Stimulated activated CD4-positive, alpha-beta T cell treated with anti-CD3 and anti-CD28 coated beads, Interleukin-15, amount 100 ng/mL, for 48 hours (primary cell): ENCODE data around the gene SH3GLB2.
"Not testable (repeated sequence)": the region's sequence is repeated elsewhere in the genome, so short reads cannot be mapped to it uniquely, and the experiment has no call there.

Experiments
- DNase-seq, 2 donors: peaks; one replicate each; pipeline ENCODE4 v3.0.0-alpha.2; 2020; ENCODE audit warnings: low read depth in 2 of 2

SH3GLB2 gene

DNA sequence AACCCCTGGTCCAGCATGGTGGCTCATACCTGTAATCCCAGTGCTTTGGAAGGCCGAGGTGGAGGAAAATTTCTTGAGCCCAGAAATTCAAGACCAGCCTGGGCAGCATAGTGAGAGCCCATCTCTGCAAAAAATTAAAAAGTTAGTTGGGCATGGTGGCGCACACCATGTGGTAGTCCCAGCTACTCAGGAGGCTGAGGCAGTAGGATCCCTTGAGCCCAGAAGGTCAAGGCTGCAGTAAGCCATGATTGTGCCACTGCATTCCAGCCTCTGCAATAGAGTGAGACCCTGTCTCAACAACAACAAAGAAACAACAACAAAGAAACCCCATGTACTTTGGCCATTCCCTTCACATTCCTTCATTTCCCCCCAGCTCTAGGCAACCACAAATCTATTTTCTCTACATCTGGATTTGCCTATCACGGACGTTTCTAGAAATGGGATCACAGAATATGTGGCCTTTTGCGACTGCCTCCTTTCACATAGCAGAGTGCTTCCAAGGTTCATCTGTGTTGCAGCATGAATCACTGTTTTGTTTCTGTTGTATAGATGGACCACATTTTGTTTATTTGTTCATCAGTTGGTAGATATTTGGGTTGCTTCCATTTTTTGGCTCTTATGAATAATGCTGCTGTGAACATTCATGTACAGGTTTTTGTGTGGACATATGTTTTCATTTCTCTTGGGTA is 26.2 kb upstream of the SH3GLB2 start:
- DNase-seq = no peak

GRCh38 chr9:129053020-129053419 is 24.9 kb upstream of the SH3GLB2 start:
- DNase-seq = no peak

DNA sequence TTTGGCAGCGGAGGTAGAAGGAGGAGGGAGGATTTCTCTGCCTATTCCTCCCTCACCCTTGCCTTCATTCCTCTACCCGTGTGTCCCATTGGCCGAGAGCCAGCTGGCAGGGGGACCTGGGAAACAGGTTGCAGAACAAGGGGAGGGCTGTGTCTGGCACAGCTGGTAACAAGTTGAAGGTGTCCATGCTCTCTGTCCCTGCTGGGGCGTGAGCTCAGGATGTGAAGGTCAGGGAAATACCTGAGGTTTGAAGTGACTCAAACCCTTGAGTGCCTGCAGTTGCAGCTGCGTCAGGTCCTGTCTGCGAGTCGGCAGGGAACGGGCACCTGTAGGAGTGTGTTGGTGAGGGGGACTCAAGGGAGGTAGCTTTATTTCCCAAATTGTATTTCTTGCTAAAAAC is 24.5 kb upstream of the SH3GLB2 start:
- no peak for DNase-seq

DNA sequence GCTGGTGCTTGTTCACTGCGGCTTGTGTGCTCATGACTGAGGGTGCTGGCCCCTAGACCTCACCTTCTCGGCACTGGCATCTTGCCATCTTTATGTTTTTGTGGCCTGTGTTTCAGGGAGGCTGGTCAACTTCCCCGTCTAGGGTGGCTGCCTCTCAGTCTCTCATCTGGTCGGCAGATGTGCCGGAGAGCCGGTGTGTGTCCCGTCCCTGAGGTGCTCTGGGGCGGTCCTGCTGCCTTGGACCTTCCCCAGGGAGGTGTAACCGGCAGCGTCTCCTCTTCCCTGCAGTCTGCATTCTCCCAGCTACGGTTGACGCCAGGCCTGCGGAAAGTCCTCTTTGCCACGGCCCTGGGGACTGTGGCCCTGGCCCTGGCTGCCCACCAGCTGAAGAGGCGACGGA is 13.9 kb upstream of the SH3GLB2 start:
- no peak for DNase-seq

- no peak for DNase-seq
These were observed 12.0 kb upstream of the SH3GLB2 start for GRCh38 chr9:129040113-129040643.

GRCh38 chr9:129038109-129038852 is 10.2 kb upstream of the SH3GLB2 start:
- no peak for DNase-seq

GRCh38 chr9:129037767-129038098 is 9.6 kb upstream of the SH3GLB2 start:
- no peak for DNase-seq

DNA sequence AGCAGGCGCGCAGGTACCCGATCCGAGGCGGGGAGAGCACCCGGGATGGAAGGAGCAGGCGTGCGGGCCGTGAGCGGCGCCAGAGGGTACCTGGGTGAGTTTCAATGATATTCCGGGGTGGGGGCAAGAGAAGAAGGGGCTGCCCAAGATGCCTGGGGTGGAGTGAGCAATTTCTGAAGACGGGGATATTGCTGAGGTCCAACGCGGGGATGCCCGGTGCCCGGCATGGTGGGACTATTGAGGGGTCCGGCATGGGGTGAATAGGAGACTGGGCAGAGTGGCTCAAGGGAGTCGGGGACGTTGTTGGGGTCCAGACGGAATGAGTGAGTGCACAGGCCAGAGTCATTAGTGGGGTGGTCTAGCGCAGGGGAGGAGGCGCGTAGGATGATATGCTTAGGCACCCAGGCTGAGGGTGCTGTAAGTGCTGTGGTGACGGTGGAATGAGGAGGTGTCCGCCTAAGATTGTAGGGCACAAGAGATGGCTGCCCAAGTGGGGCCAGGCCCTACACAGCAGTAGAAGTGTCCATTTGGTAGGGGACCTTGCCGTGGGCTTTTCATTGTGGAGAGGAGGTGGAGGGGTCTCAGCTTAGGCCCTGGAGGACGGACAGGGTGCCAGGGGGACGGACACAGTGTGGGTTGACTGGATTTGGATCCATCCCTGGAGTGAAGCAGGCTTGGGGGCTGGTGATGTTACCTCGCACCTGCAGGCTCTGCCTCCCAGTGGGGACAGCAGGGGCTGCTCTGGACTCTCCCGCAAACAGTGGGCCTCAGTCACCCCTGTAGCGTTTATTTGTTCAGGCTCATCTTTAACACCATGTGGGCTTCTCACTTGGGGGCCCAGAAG is 9.0 kb upstream of the SH3GLB2 start:
- no peak for DNase-seq

DNA sequence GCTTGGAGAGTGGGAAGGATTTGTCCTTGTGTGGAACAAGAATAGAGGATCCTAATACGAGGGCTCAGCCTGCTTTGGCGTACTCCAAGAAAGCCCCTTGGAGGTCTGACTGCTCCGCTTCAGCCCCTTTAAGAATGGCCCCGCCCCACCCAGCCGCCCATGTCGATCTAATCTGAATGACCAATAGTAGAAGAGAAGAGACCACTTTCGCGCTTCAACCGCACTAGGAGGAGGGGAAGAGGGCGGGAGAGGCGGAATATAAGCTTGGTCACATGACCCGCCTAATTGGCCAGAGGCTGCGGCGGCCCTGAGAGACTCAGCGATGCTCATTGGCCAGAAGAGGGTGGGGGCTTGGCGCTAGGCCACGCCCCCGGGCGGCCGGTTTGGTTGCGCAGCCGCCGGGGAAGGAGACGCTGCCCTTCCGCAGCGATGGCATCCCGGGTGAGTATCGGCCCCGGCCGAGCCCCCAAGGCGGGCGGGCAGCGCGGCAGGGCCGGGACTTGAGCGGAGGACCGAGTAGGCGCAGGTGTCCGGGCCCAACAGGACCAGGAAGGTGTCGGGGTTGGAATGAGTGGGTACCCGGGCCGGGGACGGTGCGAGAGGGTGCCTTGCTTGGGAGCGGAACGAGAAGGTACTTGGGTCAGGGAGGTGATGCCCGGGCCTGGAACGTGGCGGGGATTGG is 8.3 kb upstream of the SH3GLB2 start, which contains the start of gene MIGA2:
TSS of gene MIGA2 (plus strand) at position 386 of the 682 bp plus-strand sequence. CDS start 3,969 bp downstream, outside the sequence.
- DNase-seq = peak; percentile 93 to 94

DNA sequence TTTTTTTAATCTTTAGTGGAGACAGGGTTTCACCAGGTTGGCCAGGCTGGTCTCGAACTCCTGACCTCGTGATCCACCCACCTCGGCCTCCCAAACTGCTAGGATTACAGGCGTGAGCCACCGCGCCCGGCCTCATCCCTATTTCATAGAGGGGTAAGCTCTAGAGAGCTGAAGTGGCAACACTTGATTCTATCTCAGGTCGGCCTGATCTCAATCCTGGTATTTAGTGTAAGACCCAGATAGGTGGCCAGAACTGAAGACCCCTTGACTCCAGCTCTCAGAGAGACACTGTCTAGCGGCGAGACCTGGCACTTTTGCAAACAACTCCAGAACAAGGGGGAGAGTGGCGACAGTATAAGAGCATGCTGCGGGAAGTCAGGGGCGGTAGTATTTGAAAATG is 7.7 kb upstream of the SH3GLB2 start:
- not testable (repeated sequence) for DNase-seq

GRCh38 chr9:129033216-129033615 is 5.1 kb upstream of the SH3GLB2 start:
- DNase-seq = no peak

GRCh38 chr9:129032541-129033159 is 4.5 kb upstream of the SH3GLB2 start:
- DNase-seq = no peak

DNA sequence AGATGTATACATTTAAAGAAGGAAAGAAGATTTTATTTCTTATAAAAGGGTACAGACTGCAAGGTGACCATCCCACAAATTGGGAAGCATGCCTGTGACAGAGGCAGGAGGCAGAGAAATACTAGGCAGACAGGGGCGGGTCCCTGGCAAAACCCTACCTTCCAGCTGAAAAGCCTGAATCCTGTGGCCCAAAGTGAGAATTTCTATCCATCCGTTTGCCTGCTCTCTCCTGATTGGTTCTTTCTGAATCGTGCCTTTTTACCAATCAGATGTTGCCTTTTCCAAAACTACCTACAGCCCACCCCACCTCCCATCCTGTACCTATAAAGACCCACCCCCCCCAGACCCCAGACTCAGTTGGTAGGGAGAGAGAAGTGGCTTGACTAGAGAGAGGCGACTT is 3.4 kb upstream of the SH3GLB2 start:
- DNase-seq = no peak

- no peak for DNase-seq
These were observed 2.1 kb upstream of the SH3GLB2 start for GRCh38 chr9:129030191-129030590.

GRCh38 chr9:129027685-129028191 is 393 bp downstream of the SH3GLB2 start:
- DNase-seq = peak in 1 of 2 donors; percentile 56

DNA sequence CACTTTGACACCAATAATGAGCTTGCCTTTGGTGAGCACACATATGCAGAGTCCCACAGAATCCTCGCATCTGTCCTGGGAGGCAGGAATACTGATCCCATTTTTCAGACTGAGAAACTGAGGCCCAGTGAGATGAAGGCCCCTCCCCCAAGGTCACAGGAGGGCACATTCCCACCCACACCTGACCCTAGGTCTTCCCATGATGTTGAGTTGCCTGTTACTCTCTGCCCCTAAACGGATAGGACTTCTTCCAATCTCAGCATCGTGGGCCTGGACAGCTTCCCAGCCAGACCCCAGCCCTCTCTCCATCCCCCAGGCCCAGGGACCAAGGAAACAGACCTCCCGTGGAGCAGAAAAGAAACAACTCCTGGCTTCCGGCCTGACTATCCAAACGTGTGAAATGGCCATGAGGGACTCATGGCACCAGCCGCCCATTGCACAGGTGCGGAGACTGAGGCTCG is 877 bp downstream of the SH3GLB2 start:
- DNase-seq = no peak

- DNase-seq = no peak
These were observed 1.5 kb downstream of the SH3GLB2 start for GRCh38 chr9:129026442-129027223.

GRCh38 chr9:129023908-129024233 is 4.3 kb downstream of the SH3GLB2 start:
- no peak for DNase-seq

- no peak for DNase-seq
These were observed 4.9 kb downstream of the SH3GLB2 start for GRCh38 chr9:129023036-129023907.
